Tibial nerve (tissue), 4 donors: ENCODE data around the gene TAMALIN. TPM values are rescaled to one million over a fixed set of nuclear protein-coding genes. Genes with fewer than 3 reads are reported as not detected.
A peak's percentile ranks its signal among the peaks of the same experiment; 100 is the strongest.

ENCODE experiments used
- DNase-seq, 2 donors: peaks; one replicate each; pipeline ENCODE4 v3.0.0-alpha.2; 2019; ENCODE audit warnings: low spot score in 2 of 2
- H3K27ac ChIP-seq, 4 donors: fragments of 200-600 bp; sonication (generic) in 3 of 4; one replicate each; pipeline ENCODE4 v1.5.1; 2017 to 2019; ENCODE audit warnings: mild to moderate bottlenecking in 1 of 4
- H3K27me3 ChIP-seq, 2 donors: fragments of 200-600 bp; sonication (generic) in 1 of 2; one replicate each; pipeline versions ENCODE4 v1.5.1 to v1.6.0; 2017 to 2019
- H3K36me3 ChIP-seq, 3 donors: fragments of 200-600 bp; sonication (generic); one replicate each; pipeline ENCODE4 v1.5.1; 2018 to 2019
- H3K4me1 ChIP-seq, 4 donors: fragments of 200-600 bp; sonication (generic) in 3 of 4; one replicate each; pipeline ENCODE4 v1.5.1; 2017 to 2019
- H3K4me3 ChIP-seq, 4 donors: fragments of 200-600 bp; sonication (generic) in 3 of 4; one replicate each; pipeline ENCODE4 v1.5.1; 2017 to 2019; ENCODE audit warnings: mild to moderate bottlenecking in 1 of 4, moderate library complexity in 1 of 4
- H3K9me3 ChIP-seq, 4 donors: fragments of 200-600 bp; sonication (generic) in 3 of 4; one replicate each; pipeline ENCODE4 v1.5.1; 2017 to 2019
- CTCF ChIP-seq, 5 experiments: fragments of 200-600 bp in 3 of 5; fragments of 450-650 bp in 2 of 5; sonication (generic) in 3 of 5; IDR thresholded peaks; one replicate each; pipeline ENCODE4 v1.5.1; 2016 to 2019; ENCODE audit warnings: antibody characterized with exemption in 5 of 5, mild to moderate bottlenecking in 3 of 5, moderate library complexity in 2 of 5
- EP300 ChIP-seq, 2 donors: sonication (generic); formaldehyde crosslinking; IDR thresholded peaks; one replicate each; pipeline ENCODE4 v1.6.1; 2017; ENCODE audit warnings: antibody characterized with exemption in 2 of 2, mild to moderate bottlenecking in 1 of 2
- POLR2A ChIP-seq, 2 donors: fragments of 450-650 bp; IDR thresholded peaks; one replicate each; pipeline ENCODE4 v1.6.1; 2017; ENCODE audit warnings: antibody characterized with exemption in 2 of 2, mild to moderate bottlenecking in 2 of 2, moderate library complexity in 2 of 2
- WGBS, 2 donors: methylation state at CpG; one replicate each; pipeline ENCODE4 v1.1.5; 2018; 5-methylcytosine and 5-hydroxymethylcytosine counted together
- total RNA-seq, 4 donors: library from RNA; depleted of rRNA; stranded (reverse); fragments of >200 nt; gene quantifications; one replicate each; pipeline ENCODE4 v1.1.0, GENCODE V29; 2016

Gene TAMALIN
- total RNA-seq, 4 donors from 2014 or later: 30.6 to 54.0 (median 37.8) TPM

- DNase-seq: no peak
- H3K4me1 ChIP-seq: peaks cover 0 to 70% (median 44%) of the 10 kb centered on the region in 4 donors
- H3K4me3 ChIP-seq: peak overlapping the region; percentile 69 to 90 (median 76)
- H3K36me3 ChIP-seq: peaks cover 0 to 21% (median 2%) of the 10 kb centered on the region in 3 donors
- TF ChIP-seq EP300 (IDR thresholded peaks at IDR 0.05) (no peak), POLR2A (IDR thresholded peaks at IDR 0.05) (no peak), CTCF (IDR thresholded peaks at IDR 0.05) (no peak)
- H3K27me3 ChIP-seq: no peaks in the 10 kb centered on the region
- WGBS, 2 donors: 12 to 28% methylated on average over 5 of the region's 5 CpGs
- peak overlapping the region; percentile 88 to 96 (median 93) for H3K27ac ChIP-seq
- H3K9me3 ChIP-seq: no peaks in the 10 kb centered on the region
Observed at GRCh38 chr12:52007982-52008510, 1.3 kb downstream of the TAMALIN start.

GRCh38 chr12:52009081-52009751 is 2.5 kb downstream of the TAMALIN start:
- Histone ChIP-seq H3K4me1 (peaks cover 0 to 65% (median 43%) of the 10 kb centered on the region in 4 donors), H3K4me3 (peak overlapping the region in 2 of 4 donors; percentile 69 to 81), H3K36me3 (peaks cover 0 to 32% (median 2%) of the 10 kb centered on the region in 3 donors), H3K27me3 (no peaks in the 10 kb centered on the region), H3K9me3 (no peaks in the 10 kb centered on the region), H3K27ac (peak overlapping the region; percentile 88 to 96 (median 93))
- DNase-seq: no peak
- 46 to 58% methylated on average over 7 to 10 of the region's 10 CpGs for WGBS, 2 donors
- TF ChIP-seq POLR2A (IDR thresholded peaks at IDR 0.05) (no peak), EP300 (IDR thresholded peaks at IDR 0.05) (no peak), CTCF (IDR thresholded peaks at IDR 0.05) (no peak)

GRCh38 chr12:52010152-52010622 is 3.4 kb downstream of the TAMALIN start:
- DNase-seq: peak; percentile 67 to 76
- peak overlapping the region in 3 of 4 donors; percentile 12 to 69 (median 13) for H3K4me3 ChIP-seq
- no peaks in the 10 kb centered on the region for H3K27me3 ChIP-seq
- peak overlapping the region; percentile 88 to 96 (median 93) for H3K27ac ChIP-seq
- TF ChIP-seq CTCF (IDR thresholded peaks at IDR 0.05) (peak in 2 of 5 experiments; percentile 11 to 36), POLR2A (IDR thresholded peaks at IDR 0.05) (peak in 1 of 2 donors; percentile 60), EP300 (IDR thresholded peaks at IDR 0.05) (peak; percentile 86 to 90)
- H3K4me1 ChIP-seq: peaks cover 0 to 58% (median 40%) of the 10 kb centered on the region in 4 donors
- 5% methylated on average over 10 to 11 of the region's 11 CpGs for WGBS, 2 donors
- H3K36me3 ChIP-seq: peaks cover 0 to 39% (median 2%) of the 10 kb centered on the region in 3 donors
- no peaks in the 10 kb centered on the region for H3K9me3 ChIP-seq

GRCh38 chr12:52010692-52011601 is 4.2 kb downstream of the TAMALIN start:
- 25 to 32% methylated on average over 6 to 8 of the region's 8 CpGs for WGBS, 2 donors
- Histone ChIP-seq H3K4me3 (peak overlapping the region in 3 of 4 donors; percentile 12 to 69 (median 13)), H3K36me3 (peaks cover 0 to 44% (median 2%) of the 10 kb centered on the region in 3 donors), H3K27me3 (no peaks in the 10 kb centered on the region), H3K9me3 (no peaks in the 10 kb centered on the region), H3K4me1 (peaks cover 0 to 57% (median 37%) of the 10 kb centered on the region in 4 donors), H3K27ac (peak overlapping the region; percentile 88 to 96 (median 93))
- DNase-seq: no peak
- TF ChIP-seq POLR2A (IDR thresholded peaks at IDR 0.05) (no peak), EP300 (IDR thresholded peaks at IDR 0.05) (no peak), CTCF (IDR thresholded peaks at IDR 0.05) (no peak)
